ENCODE data around the gene PPIP5K2. TPM values are rescaled to one million over a fixed set of nuclear protein-coding genes. Genes with fewer than 3 reads are reported as not detected.

PPIP5K2 gene
- total and polyA plus RNA-seq, 2 donors from 2014 or later = 17.1 to 56.4 TPM

GRCh38 chr5:103079796-103080195 is 40.3 kb upstream of the PPIP5K2 start:
- FAIRE-seq (no peak), DNase-seq (no peak)
- Histone ChIP-seq H3K9me3 (ENCODE audit: control insufficient read depth in 2 of 3, insufficient read depth in 1 of 3, low read length in 3 of 3) (peaks cover 0 to 65% (median 8%) of the 10 kb centered on the region in 3 donors), H3K27ac (ENCODE audit: low read depth in 2 of 2, low read length in 2 of 2) (no peak overlapping the region), H3K27me3 (ENCODE audit: control insufficient read depth, insufficient read depth, low read length) (no peaks in the 10 kb centered on the region), H3K9ac (ENCODE audit: low read length in 3 of 3) (no peak overlapping the region), H3K36me3 (ENCODE audit: control insufficient read depth in 2 of 3, insufficient read depth in 3 of 3, low read length in 3 of 3) (peaks cover 0 to 4% (median 0%) of the 10 kb centered on the region in 3 donors), H3K4me1 (ENCODE audit: control insufficient read depth in 2 of 3, insufficient read depth in 2 of 3, low read depth in 1 of 3, low read length in 3 of 3) (no peaks in the 10 kb centered on the region), H3K4me3 (ENCODE audit: low read length in 3 of 3) (no peak overlapping the region)
- intact Hi-C loops (cut with DNase I) = no loop called here
- no peak for TF ChIP-seq CTCF (IDR thresholded peaks at IDR 0.05; ENCODE audit: borderline replicate concordance, extremely low read depth, insufficient read depth)

GRCh38 chr5:103086547-103086946 is 33.6 kb upstream of the PPIP5K2 start:
- intact Hi-C loops (cut with DNase I) = no loop called here
- H3K4me1 ChIP-seq (ENCODE audit: control insufficient read depth in 2 of 3, insufficient read depth in 2 of 3, low read depth in 1 of 3, low read length in 3 of 3) = no peaks in the 10 kb centered on the region
- no peak for TF ChIP-seq CTCF (IDR thresholded peaks at IDR 0.05; ENCODE audit: borderline replicate concordance, extremely low read depth, insufficient read depth)
- peaks cover 0 to 18% (median 0%) of the 10 kb centered on the region in 3 donors for H3K9me3 ChIP-seq (ENCODE audit: control insufficient read depth in 2 of 3, insufficient read depth in 1 of 3, low read length in 3 of 3)
- no peaks in the 10 kb centered on the region for H3K27me3 ChIP-seq (ENCODE audit: control insufficient read depth, insufficient read depth, low read length)
- peaks cover 0 to 6% (median 0%) of the 10 kb centered on the region in 3 donors for H3K36me3 ChIP-seq (ENCODE audit: control insufficient read depth in 2 of 3, insufficient read depth in 3 of 3, low read length in 3 of 3)
- FAIRE-seq (no peak), DNase-seq (no peak)
- no peak overlapping the region for H3K27ac ChIP-seq (ENCODE audit: low read depth in 2 of 2, low read length in 2 of 2)
- H3K9ac ChIP-seq (ENCODE audit: low read length in 3 of 3) = no peak overlapping the region
- H3K4me3 ChIP-seq (ENCODE audit: low read length in 3 of 3) = no peak overlapping the region

- Histone ChIP-seq H3K4me3 (ENCODE audit: low read length in 3 of 3) (no peak overlapping the region), H3K4me1 (ENCODE audit: control insufficient read depth in 2 of 3, insufficient read depth in 2 of 3, low read depth in 1 of 3, low read length in 3 of 3) (no peaks in the 10 kb centered on the region), H3K36me3 (ENCODE audit: control insufficient read depth in 2 of 3, insufficient read depth in 3 of 3, low read length in 3 of 3) (peaks cover 0 to 6% (median 4%) of the 10 kb centered on the region in 3 donors), H3K27ac (ENCODE audit: low read depth in 2 of 2, low read length in 2 of 2) (no peak overlapping the region), H3K27me3 (ENCODE audit: control insufficient read depth, insufficient read depth, low read length) (no peaks in the 10 kb centered on the region), H3K9me3 (ENCODE audit: control insufficient read depth in 2 of 3, insufficient read depth in 1 of 3, low read length in 3 of 3) (peaks cover 0 to 6% (median 0%) of the 10 kb centered on the region in 3 donors), H3K9ac (ENCODE audit: low read length in 3 of 3) (no peak overlapping the region)
- DNase-seq = no peak
- intact Hi-C loops (cut with DNase I) = no loop called here
- FAIRE-seq = no peak
- TF ChIP-seq CTCF (IDR thresholded peaks at IDR 0.05; ENCODE audit: borderline replicate concordance, extremely low read depth, insufficient read depth) = no peak
These were observed 30.8 kb upstream of the PPIP5K2 start for GRCh38 chr5:103089272-103089671.

- Histone ChIP-seq H3K4me1 (ENCODE audit: control insufficient read depth in 2 of 3, insufficient read depth in 2 of 3, low read depth in 1 of 3, low read length in 3 of 3) (no peaks in the 10 kb centered on the region), H3K9me3 (ENCODE audit: control insufficient read depth in 2 of 3, insufficient read depth in 1 of 3, low read length in 3 of 3) (no peaks in the 10 kb centered on the region), H3K27ac (ENCODE audit: low read depth in 2 of 2, low read length in 2 of 2) (no peak overlapping the region), H3K4me3 (ENCODE audit: low read length in 3 of 3) (no peak overlapping the region), H3K36me3 (ENCODE audit: control insufficient read depth in 2 of 3, insufficient read depth in 3 of 3, low read length in 3 of 3) (peaks cover 0 to 4% (median 0%) of the 10 kb centered on the region in 3 donors), H3K9ac (ENCODE audit: low read length in 3 of 3) (no peak overlapping the region), H3K27me3 (ENCODE audit: control insufficient read depth, insufficient read depth, low read length) (no peaks in the 10 kb centered on the region)
- no peak for TF ChIP-seq CTCF (IDR thresholded peaks at IDR 0.05; ENCODE audit: borderline replicate concordance, extremely low read depth, insufficient read depth)
- intact Hi-C loops (cut with DNase I) = no loop called here
- DNase-seq (no peak), FAIRE-seq (no peak)
These were observed 29.3 kb upstream of the PPIP5K2 start for GRCh38 chr5:103090791-103091190.

Measured in kidney (tissue), 14 donors.